ENCODE data around the gene REPIN1.

Gene REPIN1

GRCh38 chr7:150375662-150376521 lies 7.3 kb downstream of the REPIN1 start:
- in situ Hi-C loops (cut with HindIII; ENCODE audit: low pct_unique_long_range_greater_than_20kb, low sequenced_read_pairs): no loop called here
- TF ChIP-seq JUND (IDR thresholded peaks at IDR 0.05; ENCODE audit: low read depth): no peak
- no peak for DNase-seq (ENCODE audit: low read depth in 1 of 2, low spot score in 1 of 2)

- TF ChIP-seq JUND (IDR thresholded peaks at IDR 0.05; ENCODE audit: low read depth): no peak
Measured at GRCh38 chr7:150376560-150376959, 7.9 kb downstream of the REPIN1 start.

DNA sequence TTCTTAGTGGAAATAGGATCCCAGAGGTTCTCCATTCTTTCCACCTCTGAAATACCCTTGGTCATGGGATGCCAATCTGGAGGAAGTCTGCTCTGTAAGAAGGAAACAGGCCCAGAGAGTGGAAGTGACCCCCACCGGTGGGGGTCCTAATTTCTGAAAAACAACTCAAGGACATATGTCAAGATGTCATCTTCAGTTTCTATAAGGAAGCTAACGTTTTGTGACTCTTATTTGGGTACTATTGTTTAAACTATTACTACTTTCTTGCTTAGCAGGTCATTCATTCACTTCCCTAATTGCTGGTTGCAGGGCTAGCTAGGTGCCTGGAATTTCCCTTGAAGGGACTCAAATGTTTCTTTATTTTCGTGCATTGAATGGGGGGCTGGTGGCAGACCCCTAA lies 8.6 kb downstream of the REPIN1 start:
- TF ChIP-seq JUND (IDR thresholded peaks at IDR 0.05; ENCODE audit: low read depth): no peak
- in situ Hi-C loops (cut with HindIII; ENCODE audit: low pct_unique_long_range_greater_than_20kb, low sequenced_read_pairs): no loop called here
- DNase-seq (ENCODE audit: low read depth in 1 of 2, low spot score in 1 of 2): no peak

More at GRCh38 chr7:150376560-150376959, 7.9 kb downstream of the REPIN1 start:
- DNase-seq (ENCODE audit: low read depth in 1 of 2, low spot score in 1 of 2): no peak
- in situ Hi-C loops (cut with HindIII; ENCODE audit: low pct_unique_long_range_greater_than_20kb, low sequenced_read_pairs): no loop called here

DNA sequence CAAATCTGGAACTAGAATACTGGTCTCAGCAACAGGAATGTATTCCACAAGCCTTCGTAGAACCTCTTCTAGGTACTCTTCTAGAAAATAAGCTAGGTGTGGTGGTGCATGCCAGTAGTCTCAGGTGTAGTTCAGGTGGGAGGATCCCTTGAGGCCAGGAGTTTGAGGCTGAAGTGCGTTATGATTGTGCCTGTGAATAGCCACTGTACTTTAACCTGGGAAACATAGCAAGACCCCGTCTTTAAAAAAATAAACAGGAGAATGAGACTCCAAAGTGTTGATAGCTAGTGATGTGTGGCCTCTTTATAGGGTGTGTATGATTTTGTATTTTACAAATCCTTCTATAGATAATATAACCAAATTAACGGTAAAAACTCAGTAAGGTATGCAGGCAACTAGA lies 9.0 kb downstream of the REPIN1 start:
- in situ Hi-C loops (cut with HindIII; ENCODE audit: low pct_unique_long_range_greater_than_20kb, low sequenced_read_pairs): no loop called here
- TF ChIP-seq JUND (IDR thresholded peaks at IDR 0.05; ENCODE audit: low read depth): no peak
- DNase-seq (ENCODE audit: low read depth in 1 of 2, low spot score in 1 of 2): no peak

DNA sequence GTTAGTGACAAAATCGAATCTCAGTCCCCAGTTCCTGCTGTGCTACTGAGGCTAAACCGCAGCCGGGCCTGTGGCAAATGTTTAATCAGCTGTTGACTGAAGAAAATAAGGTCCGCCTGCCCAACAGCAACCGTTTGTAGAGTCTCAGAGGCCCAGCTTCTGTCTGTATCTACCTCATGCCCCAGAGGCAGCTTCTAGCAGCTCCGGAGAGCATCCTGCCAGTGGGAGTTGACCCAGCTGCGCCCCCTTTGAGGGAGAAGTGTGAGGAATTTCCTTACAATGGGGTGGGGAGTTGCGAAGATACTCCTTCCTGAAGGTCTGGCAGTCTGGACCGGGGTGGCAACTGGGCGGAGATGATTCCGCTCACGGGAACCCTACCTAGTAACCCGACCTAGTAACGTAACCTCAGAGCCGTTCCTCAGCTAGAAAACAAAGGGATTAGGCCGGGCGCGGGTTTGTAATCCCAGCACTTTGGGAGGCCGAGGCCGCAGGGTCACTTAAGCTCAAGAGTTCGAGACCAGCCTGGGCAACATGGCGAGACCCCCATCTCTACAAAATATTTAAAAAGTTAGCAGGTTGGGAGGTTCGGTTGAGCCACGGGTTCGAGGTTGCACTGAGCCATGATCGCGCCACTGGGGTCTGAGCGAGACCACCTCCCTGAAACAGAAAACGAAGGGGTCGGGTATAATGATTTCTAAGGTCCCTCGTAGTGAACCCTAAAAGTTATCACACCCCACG lies 9.7 kb downstream of the REPIN1 start:
- peak; percentile 36 to 72 for DNase-seq (ENCODE audit: low read depth in 1 of 2, low spot score in 1 of 2)
- TF ChIP-seq JUND (IDR thresholded peaks at IDR 0.05; ENCODE audit: low read depth): no peak
- in situ Hi-C loops (cut with HindIII; ENCODE audit: low pct_unique_long_range_greater_than_20kb, low sequenced_read_pairs): no loop called here

GRCh38 chr7:150378853-150379440 lies 10.3 kb downstream of the REPIN1 start, which contains the start of gene ZNF775:
Gene ZNF775, plus strand, starts transcription at chr7:150379330. Its CDS starts 9,141 bp downstream, at chr7:150388471.
- in situ Hi-C loops (cut with HindIII; ENCODE audit: low pct_unique_long_range_greater_than_20kb, low sequenced_read_pairs): no loop called here

GRCh38 chr7:150379441-150380379 lies 11.1 kb downstream of the REPIN1 start:
- no peak for TF ChIP-seq JUND (IDR thresholded peaks at IDR 0.05; ENCODE audit: low read depth)
- in situ Hi-C loops (cut with HindIII; ENCODE audit: low pct_unique_long_range_greater_than_20kb, low sequenced_read_pairs): no loop called here
- DNase-seq (ENCODE audit: low read depth in 1 of 2, low spot score in 1 of 2): no peak

More at GRCh38 chr7:150378853-150379440, 10.3 kb downstream of the REPIN1 start, which contains the start of gene ZNF775:
- no peak for TF ChIP-seq JUND (IDR thresholded peaks at IDR 0.05; ENCODE audit: low read depth)
- peak; percentile 93 to 99 for DNase-seq (ENCODE audit: low read depth in 1 of 2, low spot score in 1 of 2)

GRCh38 chr7:150380463-150380862 lies 11.8 kb downstream of the REPIN1 start:
- TF ChIP-seq JUND (IDR thresholded peaks at IDR 0.05; ENCODE audit: low read depth): no peak
- in situ Hi-C loops (cut with HindIII; ENCODE audit: low pct_unique_long_range_greater_than_20kb, low sequenced_read_pairs): no loop called here
- DNase-seq (ENCODE audit: low read depth in 1 of 2, low spot score in 1 of 2): no peak

DNA sequence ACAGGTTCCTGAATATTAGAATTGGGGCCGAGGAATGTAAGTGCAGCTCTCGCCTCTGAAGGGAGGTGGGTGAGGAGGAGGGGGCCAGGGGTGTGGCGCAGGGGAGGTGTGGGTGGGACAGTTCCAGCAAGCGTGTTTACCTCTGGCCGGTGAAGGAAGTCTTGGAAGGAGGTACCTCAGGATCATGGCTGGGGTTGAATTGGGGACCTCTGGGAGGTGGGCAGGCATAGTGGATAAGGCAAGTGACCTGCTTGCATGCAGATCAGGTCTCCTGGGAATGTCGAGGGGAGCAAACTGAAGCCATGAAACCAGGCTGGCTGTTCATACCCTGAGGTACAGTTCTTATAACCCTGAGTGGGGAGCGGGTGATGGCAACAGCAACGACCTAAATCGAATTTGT lies 12.5 kb downstream of the REPIN1 start:
- in situ Hi-C loops (cut with HindIII; ENCODE audit: low pct_unique_long_range_greater_than_20kb, low sequenced_read_pairs): no loop called here
- no peak for DNase-seq (ENCODE audit: low read depth in 1 of 2, low spot score in 1 of 2)
- TF ChIP-seq JUND (IDR thresholded peaks at IDR 0.05; ENCODE audit: low read depth): no peak

- TF ChIP-seq JUND (IDR thresholded peaks at IDR 0.05; ENCODE audit: low read depth): no peak
- in situ Hi-C loops (cut with HindIII; ENCODE audit: low pct_unique_long_range_greater_than_20kb, low sequenced_read_pairs): no loop called here
- no peak for DNase-seq (ENCODE audit: low read depth in 1 of 2, low spot score in 1 of 2)
Measured at GRCh38 chr7:150381785-150382122, 13.1 kb downstream of the REPIN1 start.

GRCh38 chr7:150382123-150382843 lies 13.7 kb downstream of the REPIN1 start:
- TF ChIP-seq JUND (IDR thresholded peaks at IDR 0.05; ENCODE audit: low read depth): no peak
- in situ Hi-C loops (cut with HindIII; ENCODE audit: low pct_unique_long_range_greater_than_20kb, low sequenced_read_pairs): no loop called here
- DNase-seq (ENCODE audit: low read depth in 1 of 2, low spot score in 1 of 2): no peak
